Activated T-cell treated with anti-CD3 and anti-CD28 coated beads, Interleukin-2, amount 50 U/mL, for 48 hours (primary cell): Measurements from ENCODE around the gene EDARADD.
A peak's percentile ranks its signal among the peaks of the same experiment; 100 is the strongest.

Experiments used
- DNase-seq, 2 experiments: peaks; one replicate each; pipeline ENCODE4 v3.0.0-alpha.2; 2020

The EDARADD gene

GRCh38 chr1:236520445-236521005, 126.4 kb downstream of the EDARADD start:
- DNase-seq = no peak

GRCh38 chr1:236522937-236523703, 129.0 kb downstream of the EDARADD start:
- DNase-seq = no peak

GRCh38 chr1:236523704-236524141, 129.6 kb downstream of the EDARADD start, which contains the start of gene LGALS8:
LGALS8 (plus strand) TSS chr1:236523982; CDS start chr1:236526071, 2,089 bp downstream.
- peak; percentile 92 to 94 for DNase-seq

GRCh38 chr1:236524142-236524894, 130.2 kb downstream of the EDARADD start:
- DNase-seq = peak; percentile 73

- DNase-seq = no peak
These were observed 130.8 kb downstream of the EDARADD start for GRCh38 chr1:236524895-236525184.

GRCh38 chr1:236526079-236526478, 132.0 kb downstream of the EDARADD start:
- no peak for DNase-seq

- no peak for DNase-seq
These were observed 136.2 kb downstream of the EDARADD start for GRCh38 chr1:236530286-236530685.

GRCh38 chr1:236530959-236531358, 136.9 kb downstream of the EDARADD start:
- DNase-seq = no peak

- DNase-seq = no peak
These were observed 138.8 kb downstream of the EDARADD start for GRCh38 chr1:236532850-236533249.

- DNase-seq = peak; percentile 45 to 55
These were observed 140.1 kb downstream of the EDARADD start for GRCh38 chr1:236534151-236534651.
